Activated CD8-positive, alpha-beta memory T cell treated with anti-CD3 and anti-CD28 coated beads, Interleukin-2, amount 50 U/mL, for 4 hours (primary cell): ENCODE data around the gene TMC5.

Experiments used
- DNase-seq: peaks from one replicate; pipeline ENCODE4 v3.0.0-alpha.2; 2020

TMC5 gene

DNA sequence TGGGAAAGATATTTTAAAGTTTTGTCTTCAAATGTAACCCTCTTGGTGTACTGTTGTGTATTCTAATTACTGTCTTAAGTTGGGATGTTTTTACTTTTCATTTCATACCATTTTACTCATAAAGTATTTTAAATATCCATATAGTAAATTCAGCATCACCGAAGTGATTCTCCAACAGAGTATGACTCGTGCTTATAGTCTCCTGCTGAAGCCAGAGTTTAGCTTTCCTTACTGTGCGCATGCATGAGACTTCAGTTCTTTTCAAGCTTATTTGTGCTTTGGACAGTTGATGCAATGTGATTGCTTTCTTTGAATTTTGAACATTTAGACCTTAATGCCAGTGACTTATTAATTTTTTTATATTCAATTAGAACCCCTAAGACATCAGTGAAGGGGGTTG lies 130.5 kb downstream of the TMC5 start:
- DNase-seq: no peak
